HTERT RPE-1 (cell line): Measurements from ENCODE around the gene TOM1L2.

Experiments used
- in situ Hi-C: fragments of 300-500 bp; cut with MboI; formaldehyde crosslinking; loops from 4 replicates; pipeline ENCODE4 v1.14.3; 2020; ENCODE audit warnings: low sequenced_read_pairs

TOM1L2 gene

DNA sequence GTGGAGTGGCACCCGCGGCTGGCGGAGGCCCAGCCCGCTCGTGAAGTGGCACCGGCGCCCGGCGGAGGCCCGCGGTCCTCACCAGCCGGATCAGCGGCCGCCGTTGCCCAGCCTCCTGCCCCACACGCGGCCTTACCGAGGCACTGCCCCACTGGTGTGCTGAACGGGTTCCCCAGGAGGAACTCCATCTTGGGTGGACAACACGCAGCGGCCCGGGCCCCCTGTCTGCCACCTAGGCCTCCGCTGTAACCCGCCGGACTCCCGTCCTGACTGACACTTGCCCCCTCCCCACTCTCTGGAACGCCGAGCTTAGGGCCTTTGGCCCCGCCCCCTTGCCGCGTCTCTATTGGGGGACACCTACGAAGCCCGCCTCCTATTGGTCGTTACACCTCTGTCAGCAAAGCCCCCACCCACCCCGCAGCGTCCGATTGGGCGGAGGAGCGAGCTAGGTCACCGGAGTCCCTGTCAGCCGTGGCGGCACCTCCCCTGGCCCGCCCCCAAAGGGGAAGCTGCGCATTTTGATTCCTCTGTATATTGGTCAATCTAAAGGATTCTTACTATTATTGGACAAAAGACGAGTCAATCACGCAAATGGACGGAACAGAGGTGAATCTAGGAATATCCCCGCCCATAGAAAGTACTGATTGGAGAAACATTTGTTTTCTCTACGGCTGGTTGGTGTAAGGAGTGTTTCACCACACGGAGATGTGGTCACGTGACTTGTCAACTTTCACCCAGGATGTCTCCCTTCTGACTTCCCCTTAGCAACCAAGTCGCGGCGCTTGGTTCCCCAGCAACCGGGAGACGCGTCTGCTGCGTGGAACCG is at the start of gene TOM1L2, which contains the start of gene DRC3:
TOM1L2 (minus strand) TSS at position 275 of the 826 bp plus-strand sequence; CDS start at position 188, 87 bp downstream.
DRC3 (plus strand) TSS at position 737 of the 826 bp plus-strand sequence. CDS start 4,737 bp downstream, outside the sequence.
- in situ Hi-C loops: no loop called here

GRCh38 chr17:18021372-18021771 is 49.2 kb upstream of the TOM1L2 start:
- in situ Hi-C loops: no loop called here

GRCh38 chr17:18020971-18021370 is 48.8 kb upstream of the TOM1L2 start:
- in situ Hi-C loops: no loop called here

DNA sequence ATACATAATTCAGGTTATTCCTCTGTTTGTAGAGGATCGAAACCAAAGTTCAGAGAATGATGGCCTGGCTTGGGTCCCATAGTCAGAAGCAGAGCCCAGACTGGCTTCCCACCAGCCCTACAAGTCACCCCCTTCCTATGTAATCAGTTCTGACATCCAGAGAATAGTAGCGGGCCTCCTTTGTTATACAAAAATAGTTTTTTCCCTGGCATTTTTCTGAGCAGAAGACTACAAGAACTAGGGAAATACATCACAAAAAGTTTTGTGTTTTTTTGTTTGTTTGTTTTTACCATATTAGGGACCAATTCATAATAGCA is 47.6 kb upstream of the TOM1L2 start:
- in situ Hi-C loops: no loop called here

- in situ Hi-C loops: no loop called here
These were observed 46.3 kb upstream of the TOM1L2 start for GRCh38 chr17:18018411-18018921.

DNA sequence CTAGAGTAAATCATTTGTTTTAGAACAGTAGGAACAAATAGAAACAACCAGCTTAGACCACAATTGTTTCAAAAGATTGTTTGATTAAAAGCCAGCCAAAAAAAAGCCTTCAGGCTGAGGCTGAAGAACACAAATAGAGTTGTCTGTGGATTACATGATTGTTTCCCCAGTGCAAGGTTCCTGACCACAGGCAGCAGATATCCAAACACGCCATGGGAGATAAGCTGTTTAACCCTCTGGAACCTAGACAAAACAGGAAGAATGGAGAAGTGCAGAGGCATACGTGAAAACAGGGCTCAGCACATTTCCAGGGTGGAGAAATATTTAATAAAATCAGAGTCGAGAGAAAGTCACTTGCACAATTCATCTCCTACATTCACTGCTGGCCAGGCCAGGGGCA is 45.8 kb upstream of the TOM1L2 start:
- in situ Hi-C loops: no loop called here

GRCh38 chr17:18016426-18016825 is 44.2 kb upstream of the TOM1L2 start:
- in situ Hi-C loops: no loop called here

DNA sequence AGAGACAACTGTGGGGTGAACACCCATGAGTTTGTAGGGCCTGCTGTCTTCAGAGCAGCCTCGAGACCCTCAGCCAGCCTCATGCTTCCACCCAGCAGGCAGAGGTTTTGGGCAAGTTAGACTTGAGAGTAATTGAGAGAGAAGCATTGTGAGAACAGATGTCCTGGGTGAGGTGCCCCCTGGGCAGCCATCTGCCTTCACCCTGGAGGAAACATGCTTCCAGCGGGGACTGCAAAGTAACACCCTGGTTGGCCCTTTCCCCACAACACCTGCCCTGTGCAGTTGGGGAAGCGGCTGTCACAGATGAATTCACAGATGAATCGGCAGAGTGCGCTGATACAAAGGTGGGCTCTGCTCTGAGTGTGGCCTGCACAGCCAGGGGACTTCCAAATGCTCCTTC is 43.4 kb upstream of the TOM1L2 start:
- in situ Hi-C loops: no loop called here

DNA sequence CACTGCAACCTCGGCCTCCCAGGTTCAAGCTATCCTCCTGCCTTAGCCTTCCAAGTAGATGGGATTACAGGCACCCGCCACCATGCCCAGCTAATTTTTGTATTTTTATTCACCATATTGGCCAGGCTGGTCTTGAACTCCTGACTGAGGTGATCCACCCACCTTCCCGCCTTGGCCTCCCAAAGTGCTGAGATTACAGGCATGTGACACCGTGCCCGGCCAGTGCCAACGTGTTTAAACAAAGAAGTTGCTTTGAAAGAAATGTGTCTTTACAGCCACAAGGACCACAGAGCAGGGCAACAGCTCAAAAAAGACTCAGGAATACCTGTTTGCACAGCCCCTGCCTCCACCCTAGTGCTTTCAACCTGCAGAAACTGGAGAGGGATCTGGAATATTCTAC is 41.8 kb upstream of the TOM1L2 start:
- in situ Hi-C loops: no loop called here

DNA sequence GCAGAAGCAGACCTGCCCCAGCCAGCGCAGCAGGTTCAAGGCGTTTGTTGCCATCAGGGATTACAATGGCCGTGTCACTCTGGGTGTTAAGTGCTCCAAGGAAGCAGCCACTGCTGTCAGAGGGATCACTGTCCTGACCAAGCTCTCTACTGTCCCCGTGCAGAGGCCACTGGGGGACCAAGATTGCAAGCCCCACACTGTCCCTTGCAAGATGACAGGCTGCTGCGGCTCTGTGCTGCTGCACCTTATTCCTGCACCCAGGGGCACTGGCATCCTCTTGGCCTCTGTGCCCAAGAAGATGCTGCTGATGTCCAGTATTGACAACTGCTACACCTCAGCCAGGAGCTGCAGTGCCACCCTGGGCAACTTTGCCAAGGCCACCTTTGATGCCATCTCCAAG is 39.1 kb upstream of the TOM1L2 start:
- in situ Hi-C loops: no loop called here

- in situ Hi-C loops: no loop called here
These were observed 37.6 kb upstream of the TOM1L2 start for GRCh38 chr17:18009609-18010420.

DNA sequence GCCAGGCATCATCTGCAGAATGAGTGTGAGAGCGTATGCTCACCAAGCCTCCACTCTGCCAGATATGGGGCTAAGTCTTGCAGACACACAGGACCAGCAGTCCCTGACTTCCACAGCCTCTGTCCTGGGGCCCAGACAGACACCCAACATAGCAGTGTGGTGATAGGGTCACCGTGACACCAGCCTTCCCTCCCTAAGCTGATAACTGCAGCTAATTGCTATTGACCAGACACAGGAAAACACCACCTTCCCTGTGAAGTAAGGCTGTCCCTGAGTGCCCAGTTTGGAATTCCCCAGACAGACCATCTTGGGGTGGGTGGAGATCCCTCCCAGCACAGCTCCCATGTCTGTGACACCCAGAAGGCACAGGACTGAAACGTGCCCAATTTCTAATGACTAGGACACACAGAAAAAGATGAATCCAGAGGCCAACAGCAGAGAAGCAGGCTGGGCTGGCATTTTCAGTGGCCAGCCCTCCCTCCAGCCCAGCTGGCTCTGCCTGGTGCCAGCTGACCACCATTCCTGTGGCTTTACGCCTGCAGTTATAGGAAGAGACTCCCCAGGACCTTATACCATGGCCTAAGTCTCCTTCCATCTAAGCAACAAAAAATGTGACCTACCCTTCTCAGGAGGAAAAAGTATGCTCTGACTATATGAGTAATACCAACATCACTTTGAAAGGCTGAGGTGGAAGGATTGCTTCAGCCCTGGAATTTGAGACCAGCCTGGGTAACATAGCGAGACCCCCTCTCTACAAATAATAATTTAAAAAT is 36.5 kb upstream of the TOM1L2 start:
- in situ Hi-C loops: no loop called here

DNA sequence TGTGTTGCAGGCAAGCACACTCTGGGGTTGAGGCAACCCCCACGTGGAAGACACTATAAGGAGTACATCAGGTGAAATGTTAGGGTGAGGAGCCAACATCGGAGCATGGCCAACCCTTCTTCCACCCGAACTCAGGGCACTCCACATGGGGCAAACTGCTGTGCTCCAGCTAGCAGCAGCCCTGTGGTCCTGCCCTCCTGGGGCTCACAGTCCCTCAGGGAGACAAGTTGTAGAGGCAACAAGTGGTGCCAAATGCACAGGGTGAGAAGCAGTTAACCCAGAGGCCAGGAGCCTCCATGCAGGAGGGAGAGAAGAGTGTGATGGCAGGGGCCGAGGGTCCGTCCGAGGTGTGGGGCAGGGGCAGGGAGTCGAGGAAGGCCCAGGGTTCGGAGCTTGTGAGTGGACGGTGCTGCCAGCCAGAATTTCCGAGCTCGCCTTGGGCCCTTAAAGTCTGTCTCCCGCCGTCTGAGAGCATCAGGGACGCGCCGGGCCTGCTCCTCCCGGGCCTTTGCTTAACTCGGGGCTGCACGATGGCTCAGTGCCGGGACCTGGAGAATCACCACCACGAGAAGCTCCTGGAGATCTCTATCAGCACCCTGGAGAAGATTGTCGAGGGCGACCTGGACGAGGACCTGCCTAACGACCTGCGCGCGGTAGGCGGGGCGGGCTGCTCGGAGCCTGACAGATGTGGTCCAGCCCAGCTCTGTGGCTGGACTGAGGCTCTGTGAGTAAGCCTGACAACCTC is 34.5 kb upstream of the TOM1L2 start:
- in situ Hi-C loops: no loop called here

DNA sequence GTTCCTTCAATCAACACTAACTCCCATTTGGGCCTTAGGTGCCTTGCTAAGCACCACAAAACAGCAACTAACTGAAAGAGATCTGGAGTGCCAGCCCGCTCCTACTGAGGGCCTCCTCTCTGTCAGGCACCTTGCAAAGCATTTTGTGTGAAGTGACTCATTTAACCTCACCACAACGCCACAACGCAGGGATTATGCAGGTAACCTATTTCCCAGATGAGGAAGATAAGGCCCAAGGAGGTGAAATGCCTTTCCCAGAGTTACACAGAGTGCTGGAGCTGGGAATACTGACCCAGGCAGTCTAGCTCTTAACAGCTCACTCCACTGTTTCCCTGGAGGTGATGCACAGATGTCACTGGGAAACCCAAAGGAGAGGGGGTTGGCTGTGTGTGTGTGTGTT is 33.3 kb upstream of the TOM1L2 start:
- in situ Hi-C loops: no loop called here

DNA sequence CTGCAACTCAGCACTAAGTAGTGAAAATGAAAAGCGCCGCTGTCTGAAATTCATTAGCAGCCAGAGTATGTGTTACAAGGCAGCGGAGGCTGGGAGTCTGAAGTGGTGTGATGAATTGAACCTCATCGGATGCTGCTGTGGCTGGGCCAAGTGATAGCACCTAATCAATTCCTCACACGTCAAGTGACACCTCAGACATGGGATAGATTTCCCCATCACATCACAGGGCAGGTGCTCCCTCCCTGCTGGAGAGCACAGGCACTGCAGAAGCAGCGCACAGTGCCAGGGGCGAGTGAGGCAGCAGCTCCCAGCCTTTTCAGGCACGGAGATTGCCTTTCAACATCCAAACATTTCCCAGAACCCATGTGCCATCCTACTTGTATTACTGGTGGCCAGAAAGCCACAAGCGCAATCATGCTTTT is 32.7 kb upstream of the TOM1L2 start:
- in situ Hi-C loops: no loop called here

- in situ Hi-C loops: no loop called here
These were observed 32.1 kb upstream of the TOM1L2 start for GRCh38 chr17:18004345-18004744.

DNA sequence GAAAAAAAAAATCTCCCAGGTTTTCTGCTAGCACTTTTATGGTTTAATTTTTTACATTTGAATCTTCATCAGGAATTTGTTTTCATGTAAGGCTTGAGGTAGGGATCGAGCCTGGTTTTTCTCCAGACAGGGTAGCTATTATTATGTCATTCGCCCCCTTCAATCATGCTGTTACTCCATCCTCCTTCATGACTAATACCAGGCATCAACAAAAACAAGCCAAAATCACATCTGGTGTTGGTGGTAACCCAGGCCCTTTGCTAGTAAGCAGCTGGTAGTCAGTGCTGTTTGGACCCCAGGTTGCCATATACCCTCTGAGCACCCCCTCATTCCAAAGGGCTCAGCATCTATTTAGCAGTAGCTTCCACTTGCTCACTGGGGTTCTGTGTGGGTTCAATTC is 30.0 kb upstream of the TOM1L2 start:
- in situ Hi-C loops: no loop called here

GRCh38 chr17:18000030-18000408 is 27.8 kb upstream of the TOM1L2 start:
- in situ Hi-C loops: no loop called here

DNA sequence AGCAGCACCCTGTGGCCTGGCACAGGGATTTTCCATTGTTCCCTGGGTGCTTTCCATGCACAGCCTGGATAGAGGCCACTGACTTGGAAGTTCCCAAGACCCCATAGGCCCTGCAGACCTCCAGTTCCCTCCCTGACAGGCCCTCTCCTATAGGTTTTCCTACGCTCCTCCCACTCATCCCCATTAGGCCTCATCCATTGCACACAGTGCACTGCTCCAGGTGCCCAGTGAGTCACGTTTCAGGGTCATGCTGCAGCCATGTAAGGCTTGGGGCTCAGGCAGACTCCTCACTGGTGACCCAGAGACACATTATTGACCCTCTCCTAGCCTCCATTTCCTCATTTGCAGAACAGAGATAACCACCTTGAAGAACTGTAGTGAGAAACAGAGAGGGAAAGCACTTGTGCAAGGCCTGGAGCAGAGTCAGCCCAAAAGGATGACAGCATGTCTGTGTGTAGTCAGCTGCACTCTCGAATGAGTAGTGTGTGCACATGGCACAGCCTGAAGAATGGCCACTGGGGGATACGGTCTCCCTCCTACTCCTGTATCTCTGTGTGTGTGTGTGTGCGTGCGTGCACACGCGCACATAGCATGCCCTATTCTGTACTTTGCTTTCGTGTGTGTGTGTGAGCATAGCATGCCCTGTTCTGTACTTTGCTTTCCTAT is 27.3 kb upstream of the TOM1L2 start:
- in situ Hi-C loops: no loop called here

- in situ Hi-C loops: no loop called here
These were observed 26.7 kb upstream of the TOM1L2 start for GRCh38 chr17:17998934-17999333.
